ENCODE data around the gene TSPAN15.

The TSPAN15 gene

GRCh38 chr10:69503001-69503895 is 52.0 kb downstream of the TSPAN15 start:
- H3K9ac ChIP-seq (ENCODE audit: low read depth, low read length) = no peak overlapping the region
- H4K20me1 ChIP-seq (ENCODE audit: insufficient read depth, low read length) = no peaks in the 10 kb centered on the region; the same call in 1 of the 2 replicates
- peaks cover 11% of the 10 kb centered on the region for H3K27me3 ChIP-seq (ENCODE audit: insufficient read depth, low read length, poor library complexity)
- H3K36me3 ChIP-seq (ENCODE audit: insufficient read depth, low read length) = no peaks in the 10 kb centered on the region
- ATAC-seq (ENCODE audit: insufficient read depth, low read depth) = no peak
- H3K4me2 ChIP-seq (ENCODE audit: insufficient read depth, low read length) = no peak overlapping the region
- H3K27ac ChIP-seq (ENCODE audit: low read length) = no peak overlapping the region
- DNase-seq = no peak
- no peak for TF ChIP-seq EZH2 (IDR thresholded peaks at IDR 0.05; ENCODE audit: borderline replicate concordance, low read depth, low read length, severe bottlenecking)
- TF ChIP-seq, protein P1, sequence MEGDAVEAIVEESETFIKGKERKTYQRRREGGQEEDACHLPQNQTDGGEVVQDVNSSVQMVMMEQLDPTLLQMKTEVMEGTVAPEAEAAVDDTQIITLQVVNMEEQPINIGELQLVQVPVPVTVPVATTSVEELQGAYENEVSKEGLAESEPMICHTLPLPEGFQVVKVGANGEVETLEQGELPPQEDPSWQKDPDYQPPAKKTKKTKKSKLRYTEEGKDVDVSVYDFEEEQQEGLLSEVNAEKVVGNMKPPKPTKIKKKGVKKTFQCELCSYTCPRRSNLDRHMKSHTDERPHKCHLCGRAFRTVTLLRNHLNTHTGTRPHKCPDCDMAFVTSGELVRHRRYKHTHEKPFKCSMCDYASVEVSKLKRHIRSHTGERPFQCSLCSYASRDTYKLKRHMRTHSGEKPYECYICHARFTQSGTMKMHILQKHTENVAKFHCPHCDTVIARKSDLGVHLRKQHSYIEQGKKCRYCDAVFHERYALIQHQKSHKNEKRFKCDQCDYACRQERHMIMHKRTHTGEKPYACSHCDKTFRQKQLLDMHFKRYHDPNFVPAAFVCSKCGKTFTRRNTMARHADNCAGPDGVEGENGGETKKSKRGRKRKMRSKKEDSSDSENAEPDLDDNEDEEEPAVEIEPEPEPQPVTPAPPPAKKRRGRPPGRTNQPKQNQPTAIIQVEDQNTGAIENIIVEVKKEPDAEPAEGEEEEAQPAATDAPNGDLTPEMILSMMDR (IDR thresholded peaks at IDR 0.05; ENCODE audit: borderline replicate concordance, extremely low read depth, low read length, poor library complexity, severe bottlenecking) = no peak
- H3K4me3 ChIP-seq (ENCODE audit: low read depth in 1 of 2, low read length in 2 of 2) = no peak overlapping the region
- H2AFZ ChIP-seq (ENCODE audit: low read depth, low read length) = no peak overlapping the region
- no peaks in the 10 kb centered on the region for H3K9me3 ChIP-seq (ENCODE audit: insufficient read depth, low read length, severe bottlenecking)
- H3K4me1 ChIP-seq (ENCODE audit: insufficient read depth, low read length) = no peaks in the 10 kb centered on the region
- H3K79me2 ChIP-seq (ENCODE audit: insufficient read depth, low read length) = no peaks in the 10 kb centered on the region

GRCh38 chr10:69503896-69504265 is 52.6 kb downstream of the TSPAN15 start:
- no peak for ATAC-seq (ENCODE audit: insufficient read depth, low read depth)
- no peak overlapping the region for H3K4me2 ChIP-seq (ENCODE audit: insufficient read depth, low read length)
- H2AFZ ChIP-seq (ENCODE audit: low read depth, low read length) = no peak overlapping the region
- H3K4me1 ChIP-seq (ENCODE audit: insufficient read depth, low read length) = no peaks in the 10 kb centered on the region
- no peak overlapping the region for H3K4me3 ChIP-seq (ENCODE audit: low read depth in 1 of 2, low read length in 2 of 2)
- H3K36me3 ChIP-seq (ENCODE audit: insufficient read depth, low read length) = no peaks in the 10 kb centered on the region
- TF ChIP-seq, protein P1 (IDR thresholded peaks at IDR 0.05; ENCODE audit: borderline replicate concordance, extremely low read depth, low read length, poor library complexity, severe bottlenecking) = no peak
- TF ChIP-seq EZH2 (IDR thresholded peaks at IDR 0.05; ENCODE audit: borderline replicate concordance, low read depth, low read length, severe bottlenecking) = no peak
- H3K9me3 ChIP-seq (ENCODE audit: insufficient read depth, low read length, severe bottlenecking) = no peaks in the 10 kb centered on the region
- no peak overlapping the region for H3K9ac ChIP-seq (ENCODE audit: low read depth, low read length)
- H3K27ac ChIP-seq (ENCODE audit: low read length) = no peak overlapping the region
- H3K79me2 ChIP-seq (ENCODE audit: insufficient read depth, low read length) = no peaks in the 10 kb centered on the region
- H3K27me3 ChIP-seq (ENCODE audit: insufficient read depth, low read length, poor library complexity) = peaks cover 8% of the 10 kb centered on the region
- no peak for DNase-seq
- H4K20me1 ChIP-seq (ENCODE audit: insufficient read depth, low read length) = no peaks in the 10 kb centered on the region; the same call in 1 of the 2 replicates

DNA sequence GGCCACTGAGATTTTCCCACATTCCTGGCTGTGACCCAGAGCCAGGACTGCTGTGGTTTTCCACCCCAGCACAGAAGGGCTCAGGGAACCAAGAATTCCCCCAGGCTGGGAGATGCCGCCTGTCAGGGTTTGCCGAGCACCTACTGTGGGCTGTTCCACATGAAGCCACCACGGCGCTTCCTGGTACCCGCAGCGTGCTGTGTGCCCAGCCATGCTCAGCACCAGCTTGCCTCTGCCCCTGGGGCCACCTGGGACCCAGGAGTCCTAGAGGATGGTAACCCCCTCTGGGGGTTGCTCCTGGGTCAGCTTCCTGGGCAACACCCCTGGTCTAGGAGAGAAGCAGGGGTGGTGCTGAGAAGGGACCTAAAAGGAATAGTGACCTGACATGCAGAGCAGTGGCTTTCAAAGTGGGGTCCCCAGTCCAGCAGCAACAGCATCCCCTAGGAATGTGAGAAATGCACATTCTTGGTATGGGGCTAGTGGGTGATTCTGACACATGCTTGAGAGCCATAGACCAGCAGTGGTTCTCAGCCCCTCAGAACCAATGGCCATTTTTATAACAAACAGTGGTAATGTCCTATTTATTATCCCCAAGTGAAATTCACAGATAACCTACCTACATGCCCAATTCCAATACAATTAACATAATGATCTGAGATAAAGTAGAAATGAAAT is 53.4 kb downstream of the TSPAN15 start:
- no peaks in the 10 kb centered on the region; the same call in 1 of the 2 replicates for H4K20me1 ChIP-seq (ENCODE audit: insufficient read depth, low read length)
- H3K9ac ChIP-seq (ENCODE audit: low read depth, low read length) = no peak overlapping the region
- no peaks in the 10 kb centered on the region for H3K79me2 ChIP-seq (ENCODE audit: insufficient read depth, low read length)
- H3K27me3 ChIP-seq (ENCODE audit: insufficient read depth, low read length, poor library complexity) = peaks cover 6% of the 10 kb centered on the region
- no peak overlapping the region for H2AFZ ChIP-seq (ENCODE audit: low read depth, low read length)
- H3K9me3 ChIP-seq (ENCODE audit: insufficient read depth, low read length, severe bottlenecking) = no peaks in the 10 kb centered on the region
- no peak for ATAC-seq (ENCODE audit: insufficient read depth, low read depth)
- H3K4me2 ChIP-seq (ENCODE audit: insufficient read depth, low read length) = no peak overlapping the region
- H3K36me3 ChIP-seq (ENCODE audit: insufficient read depth, low read length) = no peaks in the 10 kb centered on the region
- no peak for DNase-seq
- H3K27ac ChIP-seq (ENCODE audit: low read length) = no peak overlapping the region
- no peak overlapping the region for H3K4me3 ChIP-seq (ENCODE audit: low read depth in 1 of 2, low read length in 2 of 2)
- no peak for TF ChIP-seq EZH2 (IDR thresholded peaks at IDR 0.05; ENCODE audit: borderline replicate concordance, low read depth, low read length, severe bottlenecking)
- TF ChIP-seq, protein P1 (IDR thresholded peaks at IDR 0.05; ENCODE audit: borderline replicate concordance, extremely low read depth, low read length, poor library complexity, severe bottlenecking) = no peak
- no peaks in the 10 kb centered on the region for H3K4me1 ChIP-seq (ENCODE audit: insufficient read depth, low read length)

Measured in DND-41 (cell line).